Left renal cortex interstitium (tissue), 4 donors: ENCODE measurements around the gene ALS2. TPM values are rescaled to one million over a fixed set of nuclear protein-coding genes. Genes with fewer than 3 reads are reported as not detected.
"Not testable (repeated sequence)": the region's sequence is repeated elsewhere in the genome, so short reads cannot be mapped to it uniquely, and the experiment has no call there.

ENCODE experiments used
- DNase-seq, 4 donors: peaks; one replicate each; pipeline ENCODE4 v3.0.0-alpha.2; 2013; ENCODE audit warnings: low read depth in 4 of 4, low spot score in 2 of 4, missing footprints in 1 of 4
- polyA plus RNA-seq, 4 donors: library from polyadenylated mRNA; unstranded; fragments of 120-200 nt; gene quantifications; one replicate each; pipeline ENCODE4 v1.2.1, GENCODE V29; 2013; ENCODE audit not compliant: insufficient read length in 4 of 4

ALS2 gene
- polyA plus RNA-seq, 4 donors = 21.5 to 28.7 (median 27.9) TPM

DNA sequence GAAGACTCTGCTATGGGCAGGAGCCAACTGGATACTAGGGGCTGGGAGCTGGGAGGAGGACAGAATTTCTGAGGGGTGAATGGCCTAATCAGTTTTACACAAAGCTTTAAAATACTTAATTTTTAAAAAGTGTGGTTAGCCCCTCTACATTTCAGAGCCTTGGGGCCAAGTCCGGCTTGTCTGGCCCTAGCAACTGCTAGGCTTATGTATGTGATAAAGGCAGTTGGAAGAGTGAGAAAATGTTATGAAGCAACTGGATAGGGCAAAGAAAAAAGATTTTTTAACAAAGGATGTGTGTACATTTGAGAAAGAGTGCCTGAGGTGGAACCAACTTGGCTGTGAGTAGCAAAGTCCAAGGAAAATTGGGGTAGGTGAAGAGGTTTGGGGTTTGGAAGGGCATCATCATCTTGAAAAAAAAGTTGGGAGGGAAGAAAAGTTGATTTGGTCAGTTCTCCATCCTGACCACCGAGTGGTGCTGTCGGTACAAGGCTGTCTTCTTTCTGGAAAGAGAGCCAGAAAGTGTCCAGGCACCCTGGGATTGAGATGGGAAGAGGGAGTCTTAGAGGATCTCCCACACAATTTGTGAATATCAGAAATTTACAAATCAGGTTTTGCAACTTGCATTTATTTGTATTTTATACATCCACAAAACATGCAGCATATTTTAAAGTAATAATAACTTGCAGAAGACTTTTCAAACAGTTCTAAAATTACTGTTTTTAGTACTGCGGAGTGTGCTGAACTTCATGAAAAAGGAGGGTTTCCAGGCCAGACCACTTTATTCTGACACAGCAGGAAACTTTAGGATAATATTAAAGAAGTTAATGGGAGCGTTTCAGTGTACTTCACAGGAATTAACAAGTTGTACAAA, 15.1 kb upstream of the ALS2 start:
- no peak for DNase-seq

DNA sequence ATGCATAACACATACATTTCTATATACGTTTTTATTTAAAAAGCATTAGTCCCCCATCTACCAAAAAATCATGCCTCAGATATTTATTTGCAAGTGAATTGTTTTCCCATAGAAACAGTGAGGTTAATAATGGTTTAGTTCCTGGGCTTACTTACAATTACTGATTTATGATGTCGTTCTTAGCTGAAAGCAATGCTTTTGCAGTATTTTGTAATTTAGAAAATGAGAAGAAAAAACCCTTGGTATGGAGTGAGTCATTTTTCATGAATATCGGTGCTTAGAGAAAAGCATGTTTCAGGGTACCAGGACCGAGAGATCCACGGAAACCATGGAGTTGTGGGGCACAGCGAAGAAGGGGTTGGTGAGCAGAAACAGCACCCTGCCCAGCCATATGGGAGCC, 13.6 kb upstream of the ALS2 start:
- no peak for DNase-seq

DNA sequence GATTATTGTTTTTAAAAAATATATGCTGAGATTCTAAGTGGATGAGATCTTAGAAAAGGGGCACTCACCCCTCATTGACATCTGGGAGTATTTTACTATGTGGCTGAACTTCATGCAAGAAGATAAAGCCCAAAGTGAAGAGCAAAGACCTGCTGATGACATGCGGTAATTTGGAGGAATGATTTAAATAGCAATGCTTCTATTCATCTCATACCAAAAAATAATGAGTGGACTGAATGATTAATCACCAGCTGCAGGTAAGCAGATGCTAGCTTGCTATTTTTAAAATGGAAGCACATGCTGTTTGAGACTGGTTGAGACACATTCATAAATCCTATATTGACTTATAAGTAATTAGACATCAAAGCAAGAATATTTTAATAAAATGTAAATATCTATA, 12.9 kb upstream of the ALS2 start:
- no peak for DNase-seq

DNA sequence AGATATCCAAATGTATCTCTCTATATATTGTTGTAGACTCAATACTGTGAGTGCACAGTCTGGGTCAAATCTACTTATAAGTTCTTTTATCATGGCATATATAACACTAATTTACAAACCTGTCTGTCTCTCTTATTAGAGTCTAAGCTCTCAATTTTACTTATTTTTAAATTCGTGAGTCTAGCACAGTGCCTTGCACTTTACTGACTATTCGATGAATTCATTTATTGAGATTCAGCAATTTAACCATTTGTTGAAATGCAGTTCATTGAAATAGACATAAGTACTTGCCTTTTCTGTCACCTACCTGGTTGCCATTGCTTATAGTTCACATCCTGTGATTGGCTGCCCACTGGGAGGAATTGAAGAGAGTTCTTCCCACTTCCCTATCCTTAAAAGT, 10.3 kb upstream of the ALS2 start:
- DNase-seq = no peak

DNA sequence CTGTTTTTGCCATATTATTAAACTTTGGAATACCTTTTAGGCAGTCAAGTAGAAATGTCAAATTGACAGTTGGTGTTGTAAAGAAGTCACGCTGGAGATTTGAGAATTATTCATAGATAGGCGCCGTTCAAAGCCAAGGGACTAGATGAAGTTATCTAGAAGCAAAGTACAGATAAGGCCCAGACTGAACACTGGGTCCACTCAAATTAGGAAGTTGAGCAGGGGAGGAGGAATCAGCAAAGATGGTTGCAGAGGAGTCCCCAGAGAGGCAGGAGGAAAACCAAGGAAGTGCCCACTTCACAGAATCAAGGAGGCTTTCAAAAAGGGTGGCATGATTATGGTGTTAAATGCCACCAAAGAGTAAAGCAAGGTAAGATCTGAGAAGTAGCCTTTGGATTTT, 9.6 kb upstream of the ALS2 start:
- DNase-seq = no peak

DNA sequence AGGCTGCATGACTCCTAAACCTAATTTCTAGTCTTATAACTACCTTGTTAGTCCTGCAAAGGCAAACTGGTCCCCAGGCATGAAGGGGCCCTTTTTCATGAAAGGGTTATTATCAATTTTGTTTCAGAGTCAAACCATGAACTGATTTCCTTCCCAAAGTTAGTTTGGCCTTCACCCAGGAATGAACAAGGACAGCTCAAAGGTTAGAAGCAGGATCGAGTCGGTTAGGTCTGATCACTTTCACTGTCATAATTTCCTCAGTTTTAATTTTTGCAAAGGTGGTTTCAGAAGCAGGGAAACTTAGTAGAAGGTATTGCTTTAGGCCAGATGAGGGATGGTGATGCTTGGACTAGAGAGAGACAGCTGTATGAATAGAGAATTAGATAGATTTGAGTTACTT, 8.7 kb upstream of the ALS2 start:
- DNase-seq = no peak

DNA sequence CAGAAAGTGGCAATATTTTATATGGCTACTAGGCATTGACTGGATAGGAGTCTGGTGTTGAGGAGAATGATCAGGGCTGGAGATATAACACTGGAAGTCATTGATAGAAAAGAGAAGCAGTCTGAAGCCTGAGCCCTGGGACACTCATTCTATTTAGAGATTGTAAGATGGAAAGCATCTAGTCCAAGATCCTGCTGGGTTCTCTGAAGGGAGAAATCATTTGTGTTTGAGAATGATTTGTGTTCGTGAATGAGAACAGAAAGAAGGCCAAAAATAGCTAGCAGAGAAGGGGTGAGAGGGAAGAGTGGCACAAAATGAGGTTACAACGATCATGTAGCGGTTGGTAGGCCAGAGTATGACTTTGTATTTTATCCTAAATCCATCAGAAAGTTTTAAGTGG, 7.6 kb upstream of the ALS2 start:
- no peak for DNase-seq

DNA sequence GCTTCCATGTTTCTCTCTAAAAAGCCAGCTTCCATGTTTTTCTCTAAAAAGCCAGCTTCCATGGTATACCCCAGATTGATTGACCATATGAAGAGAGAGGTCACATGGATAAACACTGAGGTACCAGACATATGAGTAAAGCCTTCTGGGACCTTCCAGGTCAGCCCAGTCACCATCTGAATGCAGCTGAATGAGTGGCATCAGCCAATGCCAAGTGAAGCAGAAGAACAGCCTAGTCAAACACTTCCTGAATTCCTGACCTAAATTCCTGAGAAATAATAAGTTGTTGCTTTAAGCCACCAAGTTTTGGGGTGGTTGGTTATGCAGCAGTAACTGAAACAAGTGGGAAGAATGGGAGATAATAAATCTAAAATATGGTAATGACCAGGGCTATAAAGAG, 5.7 kb upstream of the ALS2 start:
- DNase-seq = no peak

DNA sequence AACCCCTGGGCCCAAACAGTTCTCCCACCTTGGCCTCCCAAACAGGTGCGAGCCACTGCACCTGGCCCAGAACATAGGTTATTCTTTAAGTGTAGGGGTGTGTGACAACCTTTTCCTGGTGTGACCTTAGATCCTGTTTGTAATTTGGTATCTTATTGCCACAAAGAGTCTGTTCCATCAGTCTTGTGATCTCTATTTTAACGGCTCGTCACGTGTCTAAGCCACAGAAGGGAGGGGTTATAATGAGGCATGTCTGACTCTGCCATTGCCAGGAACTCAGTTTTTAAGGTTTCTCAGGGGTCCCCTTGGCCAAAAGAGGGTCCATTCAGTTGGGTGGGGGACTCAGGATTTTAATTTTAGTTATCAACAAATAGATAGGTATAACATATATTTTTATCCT, 4.4 kb upstream of the ALS2 start:
- DNase-seq = no peak

DNA sequence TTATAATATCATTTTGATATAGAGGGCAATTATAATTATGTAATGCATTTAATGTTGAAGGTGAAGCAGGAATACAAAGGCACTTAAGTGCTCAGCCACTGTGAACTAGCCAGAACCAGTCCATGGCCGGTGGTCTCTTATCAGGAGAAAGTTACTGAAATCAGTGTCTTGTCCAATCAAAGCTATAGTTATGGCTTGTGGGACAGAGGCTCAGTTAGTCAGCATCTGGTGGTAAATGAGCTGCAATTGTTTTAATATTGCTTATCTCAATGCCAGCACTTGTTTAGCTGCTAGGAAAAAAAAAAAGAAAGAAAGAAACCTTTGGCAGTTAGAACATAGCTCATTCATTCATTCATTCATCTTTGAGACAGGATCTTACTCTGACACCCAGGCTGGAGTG, 3.8 kb upstream of the ALS2 start:
- DNase-seq = no peak

DNA sequence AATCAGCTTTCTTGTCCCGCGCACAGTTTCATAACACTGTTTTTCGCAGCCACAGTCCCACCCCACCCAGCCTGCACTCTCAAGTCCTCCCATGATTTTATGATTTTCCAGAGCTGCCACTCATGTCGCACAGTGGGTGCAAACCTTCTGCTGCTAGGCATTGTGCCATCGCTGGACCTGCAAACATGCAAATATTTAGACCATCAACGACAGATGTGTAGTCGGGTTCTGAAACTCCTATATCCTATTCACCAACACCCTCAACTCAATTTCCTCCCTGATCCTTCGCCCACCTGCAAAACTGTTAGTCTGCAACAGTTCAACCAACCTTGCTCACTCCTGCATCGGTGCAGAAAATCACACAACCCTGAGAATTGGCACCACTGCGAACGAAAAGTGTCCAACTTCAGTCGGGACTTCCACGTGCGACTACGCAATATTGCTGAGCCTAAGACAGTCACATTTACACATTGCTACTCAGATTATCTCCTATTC, 871 bp upstream of the ALS2 start:
- peak in 3 of 4 donors; percentile 12 to 43 (median 20) for DNase-seq

DNA sequence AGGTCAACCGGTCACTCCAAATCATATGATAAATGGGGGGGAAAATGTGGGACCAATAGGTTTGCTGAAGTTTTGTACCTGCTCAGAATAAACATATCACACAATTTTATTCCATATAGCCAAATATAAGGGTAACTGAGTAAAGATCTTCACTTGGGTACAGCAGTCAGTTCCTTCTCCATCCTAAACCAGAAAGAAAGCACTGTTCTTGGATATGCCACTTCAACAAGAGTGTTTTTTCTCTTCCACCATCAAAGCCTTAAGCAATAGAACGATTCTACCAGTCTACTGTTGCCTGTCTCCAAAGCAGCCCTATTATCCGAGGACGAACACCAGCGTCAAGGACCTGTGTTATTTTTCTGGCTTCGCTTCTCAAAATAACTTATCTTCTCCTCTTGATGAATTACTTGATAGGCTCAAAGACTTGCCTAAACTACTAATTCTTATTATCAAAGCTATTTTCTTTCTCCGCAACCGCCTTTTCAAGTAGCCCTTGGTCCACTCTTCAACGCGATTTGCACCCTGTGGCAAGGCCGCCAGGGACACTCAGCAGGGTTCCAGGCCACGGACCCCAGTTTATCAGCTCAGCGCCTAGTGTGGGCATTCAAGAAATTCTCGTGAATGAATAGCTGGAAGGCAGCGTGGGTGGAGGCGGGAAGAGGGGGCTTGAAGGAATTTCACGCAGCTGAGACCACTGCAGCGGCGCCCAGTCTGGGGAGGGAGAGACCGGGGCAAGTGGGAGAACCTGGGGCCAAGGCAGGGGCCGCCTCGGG, 646 bp downstream of the ALS2 start:
- DNase-seq = peak in 2 of 4 donors; percentile 11 to 24

DNA sequence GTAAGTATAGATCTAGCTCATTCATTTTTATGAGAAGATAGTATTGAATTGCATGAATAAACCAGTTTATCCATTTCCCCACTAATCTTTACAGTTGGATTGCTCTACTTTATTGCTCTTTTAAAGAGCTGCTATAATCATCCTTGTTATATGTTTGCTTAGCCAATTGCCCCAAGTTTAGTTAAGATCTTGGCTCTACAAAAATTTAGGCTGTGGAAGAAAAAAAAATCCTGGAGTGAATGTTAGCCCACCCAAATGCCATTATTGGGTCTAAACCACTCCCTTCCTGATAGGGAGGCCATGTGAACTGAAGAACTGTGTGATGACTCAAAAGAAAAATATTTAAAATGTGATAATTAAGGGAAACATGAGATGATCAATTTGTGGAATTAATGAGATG, 2.9 kb downstream of the ALS2 start:
- no peak for DNase-seq

DNA sequence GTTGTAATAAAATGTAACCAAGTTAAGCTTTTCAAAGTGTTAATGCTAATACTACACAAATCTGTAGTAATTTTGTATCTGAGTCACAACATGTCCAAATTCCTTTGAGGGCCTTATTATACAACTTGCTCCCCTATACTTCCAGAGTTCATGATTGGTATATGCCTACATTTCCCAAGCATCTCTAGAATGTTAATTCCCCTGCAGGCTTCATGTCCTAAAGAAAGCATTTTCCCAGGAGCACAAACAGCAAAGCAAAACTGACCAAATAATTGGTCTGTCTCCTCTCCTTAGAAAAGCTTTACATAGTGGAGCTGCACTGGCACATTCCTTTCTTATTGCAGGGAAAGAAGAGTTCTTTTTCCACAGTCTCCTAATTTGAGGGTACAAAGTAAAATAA, 3.7 kb downstream of the ALS2 start:
- no peak for DNase-seq

DNA sequence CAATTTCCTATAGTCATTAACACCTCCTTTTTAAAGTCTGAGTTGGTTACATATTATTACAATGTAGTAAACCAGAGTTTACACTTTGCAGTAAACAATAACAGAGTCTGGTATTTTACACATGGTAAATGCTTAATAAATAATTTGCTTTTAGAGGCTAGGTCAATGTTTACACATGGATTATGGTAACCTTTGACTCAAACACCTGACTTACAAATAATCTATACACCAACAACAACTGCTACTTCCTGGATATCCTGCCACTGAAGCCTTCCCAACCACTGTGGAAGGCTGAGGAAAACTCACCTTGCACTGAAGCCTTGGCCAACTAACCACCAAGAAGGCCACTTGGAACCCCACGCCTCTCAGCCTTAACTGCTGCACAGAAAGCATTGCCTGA, 5.4 kb downstream of the ALS2 start:
- DNase-seq = no peak

DNA sequence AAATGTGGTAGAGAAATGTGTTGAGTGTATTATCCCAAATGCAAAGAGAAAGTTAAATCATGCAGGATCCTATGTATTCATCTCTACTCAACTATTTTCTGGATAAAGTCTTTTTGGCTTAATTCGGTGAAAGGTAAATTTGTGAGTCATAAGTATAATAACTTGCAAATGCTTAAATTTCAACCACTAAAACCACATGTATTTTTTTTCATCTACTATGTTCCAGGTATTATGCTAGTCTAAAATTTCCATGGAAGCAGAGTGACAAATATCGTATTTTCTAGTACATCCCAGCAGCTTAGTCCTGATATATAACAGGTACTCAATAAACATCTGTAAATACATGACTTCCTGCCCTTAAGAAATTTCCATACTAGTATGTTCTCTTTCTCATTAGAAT, 6.2 kb downstream of the ALS2 start:
- DNase-seq = no peak

DNA sequence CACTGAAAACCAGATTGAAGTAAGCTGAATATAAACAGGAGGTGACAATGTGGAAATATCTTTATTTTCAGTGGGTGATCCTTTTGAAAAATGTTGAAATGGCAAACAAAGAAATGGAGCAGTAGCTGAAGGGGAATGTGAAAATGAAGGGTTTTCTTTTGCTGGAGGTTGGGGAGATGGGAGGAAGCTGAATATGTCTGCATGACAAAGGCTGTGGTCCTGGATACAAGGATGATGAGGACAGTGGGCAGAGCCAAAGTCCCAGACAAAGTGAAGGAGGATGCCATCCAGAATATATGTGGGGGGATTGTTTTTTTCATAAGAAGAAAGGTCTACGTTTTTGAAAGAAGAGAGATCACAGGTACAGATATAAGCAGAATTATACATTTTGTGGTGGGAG, 6.7 kb downstream of the ALS2 start:
- DNase-seq = no peak

DNA sequence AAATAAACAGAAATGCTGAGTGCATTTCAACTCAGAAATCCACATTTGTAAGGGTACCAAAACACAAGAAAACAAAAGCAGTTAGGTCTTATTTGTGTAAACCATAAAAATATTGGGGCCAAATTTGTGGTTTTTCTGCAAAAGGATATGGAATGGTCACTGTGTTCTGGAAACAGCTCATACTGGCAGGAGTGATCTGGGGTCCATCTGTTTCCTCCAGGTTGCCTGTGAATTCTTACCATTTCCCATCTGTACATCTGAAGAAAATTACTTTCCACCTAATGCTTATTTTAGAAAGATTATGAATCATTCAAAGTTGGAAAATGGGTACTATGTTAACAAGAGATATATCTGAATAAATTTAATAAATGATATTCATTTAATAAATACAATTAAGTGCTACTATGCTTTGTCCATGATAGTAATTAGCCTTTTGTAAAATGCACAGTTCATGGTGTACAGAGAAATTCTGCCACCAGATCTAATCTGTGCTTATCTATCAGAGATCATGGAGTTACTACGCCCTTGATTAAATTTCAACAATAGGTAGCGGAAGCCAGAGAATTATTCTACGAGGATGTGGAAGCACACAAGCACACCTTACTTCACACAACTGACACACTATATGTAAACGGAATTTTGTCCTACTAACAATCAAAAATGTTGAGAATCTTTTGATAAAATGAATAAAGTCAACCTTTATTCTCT, 10.9 kb downstream of the ALS2 start:
- DNase-seq = no peak

DNA sequence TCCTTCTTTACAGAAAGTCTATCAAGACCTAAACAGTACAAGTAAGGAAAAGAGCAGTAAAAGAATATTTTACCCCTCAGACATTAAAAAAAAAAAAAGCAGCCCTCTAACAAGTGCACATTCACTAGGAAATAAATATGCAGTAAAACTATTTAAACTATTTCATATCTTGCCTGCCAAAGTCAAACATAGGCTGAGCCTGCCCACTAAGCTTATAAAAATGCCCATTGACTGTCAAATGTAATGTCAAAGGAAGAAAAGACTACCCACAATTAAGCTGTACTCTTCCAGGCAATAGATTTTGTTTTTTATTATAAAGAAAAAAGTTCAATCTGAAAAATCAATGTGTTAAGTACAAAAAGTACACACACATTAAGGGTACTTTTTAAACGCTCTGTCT, 11.8 kb downstream of the ALS2 start:
- DNase-seq = no peak

DNA sequence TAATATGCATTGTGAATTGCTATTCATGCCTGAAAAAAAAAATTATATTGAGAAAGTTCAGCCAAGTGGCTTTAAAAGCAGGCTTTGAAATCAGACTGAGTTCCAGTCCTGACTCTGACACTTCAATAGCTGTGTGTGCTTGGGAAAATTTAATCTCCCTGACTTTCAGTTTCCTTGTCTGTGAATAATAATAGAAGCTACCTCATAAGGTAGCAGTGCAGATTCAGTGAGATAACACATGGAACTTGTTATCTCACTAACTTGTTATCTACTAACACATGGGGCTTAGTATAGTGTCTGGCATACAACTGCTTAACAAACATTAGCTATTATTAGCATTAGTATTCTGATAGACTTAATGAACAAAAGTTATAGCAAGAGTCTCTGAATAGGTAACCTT, 14.9 kb downstream of the ALS2 start:
- DNase-seq = no peak

DNA sequence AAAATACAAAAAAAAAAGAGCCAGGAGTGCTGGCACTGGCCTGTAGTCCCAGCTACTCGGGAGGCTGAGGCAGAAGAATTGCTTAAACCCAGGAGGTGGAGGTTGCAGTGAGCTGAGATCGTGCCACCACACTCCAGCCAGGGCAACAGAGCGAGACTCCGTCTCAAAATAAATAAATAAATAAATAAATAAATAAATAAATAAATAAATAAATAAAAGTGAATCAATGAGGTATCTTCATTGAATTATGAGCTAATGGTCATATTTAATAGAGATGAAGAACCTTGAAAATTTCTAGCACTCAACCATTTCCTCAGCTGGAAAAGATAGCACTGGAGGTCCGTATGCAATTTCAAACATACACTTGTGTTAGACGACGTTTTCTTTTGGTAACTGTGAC, 16.3 kb downstream of the ALS2 start:
- not testable (repeated sequence) for DNase-seq
